Breast epithelium (tissue), 3 donors: ENCODE results near the gene MZT2A.

Experiments
- CTCF ChIP-seq, 3 donors: fragments of 450-650 bp; IDR thresholded peaks; one replicate each; pipeline ENCODE4 v1.5.1; 2016 to 2017; ENCODE audit warnings: antibody characterized with exemption in 3 of 3, mild to moderate bottlenecking in 3 of 3, moderate library complexity in 3 of 3
- POLR2A ChIP-seq: fragments of 450-650 bp; IDR thresholded peaks from one replicate; pipeline ENCODE4 v1.6.1; 2016; ENCODE audit warnings: antibody characterized with exemption, mild to moderate bottlenecking, moderate library complexity

DNA sequence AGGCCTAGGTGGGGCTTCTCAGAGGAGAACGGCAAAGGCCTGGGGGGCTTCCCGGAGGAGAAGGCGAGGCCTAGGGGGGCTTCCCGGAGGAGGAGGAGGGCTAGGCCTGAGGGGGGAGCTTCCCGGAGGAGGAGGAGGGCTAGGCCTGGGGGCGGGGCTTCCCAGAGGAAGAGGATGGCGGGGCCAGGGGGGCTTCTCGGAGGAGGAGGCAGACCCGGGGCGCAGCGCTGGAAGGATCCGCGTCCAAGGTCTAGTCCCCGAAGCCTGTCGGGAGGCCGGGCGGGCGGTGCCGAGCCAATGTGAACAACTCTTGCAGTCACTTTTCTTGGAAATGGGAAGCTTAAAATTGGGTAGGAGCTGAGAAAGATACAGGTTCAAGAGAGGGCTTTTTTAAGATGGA is 46.3 kb downstream of the MZT2A start:
- TF ChIP-seq CTCF (IDR thresholded peaks at IDR 0.05) (no peak), POLR2A (no peak)
